ENCODE measurements around the gene DHDDS.

GRCh38 chr1:26470878-26471497, 38.9 kb downstream of the DHDDS start:
- TF ChIP-seq CTCF (conservative IDR thresholded peaks at IDR 0.05 in 1 of 2, IDR thresholded peaks at IDR 0.05 in 1 of 2; ENCODE audit: extremely low read depth in 1 of 2, insufficient read depth in 1 of 2, low read depth in 1 of 2, low read length in 2 of 2) (no peak), EZH2 (IDR thresholded peaks at IDR 0.05; ENCODE audit: borderline replicate concordance, low read length) (no peak)

All from mammary epithelial cell (primary cell).